DOHH2 (cell line): ENCODE measurements around the gene ARHGAP35.

ENCODE experiments used
- CTCF ChIP-seq: fragments of 200-600 bp; sonication (generic); IDR thresholded peaks from one replicate; pipeline ENCODE4 v1.5.1; 2014; ENCODE audit warnings: antibody characterized with exemption, mild to moderate bottlenecking, low read depth, low read length; ENCODE audit not compliant: poor library complexity, severe bottlenecking
- EZH2phosphoT487 ChIP-seq: fragments of 200-600 bp; sonication (generic); IDR thresholded peaks from 2 replicates; pipeline ENCODE4 v1.6.1; 2017; ENCODE audit warnings: borderline replicate concordance, mild to moderate bottlenecking, antibody characterized with exemption, low read length, moderate library complexity, mixed read lengths

- TF ChIP-seq CTCF (no peak), EZH2phosphoT487 (no peak)
Measured at GRCh38 chr19:46887240-46887782, 26.5 kb downstream of the ARHGAP35 start.
